Naive B cell (primary cell): ENCODE data around the gene TMEM74B. TPM values are rescaled to one million over a fixed set of nuclear protein-coding genes. Genes with fewer than 3 reads are reported as not detected.
"Not testable (repeated sequence)": the region's sequence is repeated elsewhere in the genome, so short reads cannot be mapped to it uniquely, and the experiment has no call there.

Experiments
- ATAC-seq, 2 donors: fragments of 150-1000 bp; cut with Tn5 transposase; 2 replicates each; pipeline ENCODE4 v1.10.0; 2021; ENCODE audit warnings: low read depth in 2 of 2, mild to moderate bottlenecking in 2 of 2, moderate library complexity in 2 of 2
- DNase-seq: peaks from one replicate; pipeline ENCODE4 v3.0.0; 2022
- H3K27ac Mint-ChIP-seq, 6 donors: one replicate each; pipeline ENCODE4 v1.8.0; 2020 to 2022; ENCODE audit warnings: mild to moderate bottlenecking in 6 of 6, mixed read lengths in 6 of 6, moderate library complexity in 5 of 6, inconsistent platforms in 2 of 6
- H3K27me3 Mint-ChIP-seq, 3 donors: one replicate each; pipeline ENCODE4 v1.8.0; 2021 to 2022; ENCODE audit warnings: mixed read lengths in 3 of 3, mild to moderate bottlenecking in 1 of 3
- H3K36me3 Mint-ChIP-seq, 2 donors: one replicate each; pipeline ENCODE4 v1.8.0; 2020 to 2022; ENCODE audit warnings: mixed read lengths in 2 of 2, inconsistent platforms in 1 of 2, mild to moderate bottlenecking in 1 of 2
- H3K4me1 Mint-ChIP-seq, 3 donors: one replicate each; pipeline ENCODE4 v1.8.0; 2020 to 2022; ENCODE audit warnings: mixed read lengths in 3 of 3, inconsistent platforms in 1 of 3, mild to moderate bottlenecking in 1 of 3, moderate library complexity in 1 of 3
- H3K4me3 Mint-ChIP-seq, 8 donors: one replicate each; pipeline ENCODE4 v1.8.0; 2020 to 2022; ENCODE audit warnings: mild to moderate bottlenecking in 8 of 8, mixed read lengths in 8 of 8, moderate library complexity in 8 of 8, inconsistent platforms in 2 of 8
- H3K9me3 Mint-ChIP-seq, 7 donors: one replicate each; pipeline ENCODE4 v1.8.0; 2020 to 2022; ENCODE audit warnings: mixed read lengths in 7 of 7, mild to moderate bottlenecking in 5 of 7, inconsistent platforms in 2 of 7, moderate library complexity in 1 of 7
- polyA plus RNA-seq, 6 donors: library from polyadenylated mRNA; unstranded; fragments of 300-500 nt; fragmentation: Illumina TruSeq; gene quantifications; one replicate each; pipeline ENCODE4 v1.2.3, GENCODE V29; 2021; ENCODE audit warnings: low read depth in 6 of 6

The TMEM74B gene
- not detected for polyA plus RNA-seq

GRCh38 chr20:1184638-1185315 lies at the start of gene TMEM74B:
Gene TMEM74B (minus strand): TSS chr20:1184981. CDS start chr20:1183801, 1,180 bp downstream.
- H3K36me3 Mint-ChIP-seq = no peaks in the 10 kb centered on the region
- peaks cover 0 to 2% (median 0%) of the 10 kb centered on the region in 7 donors for H3K9me3 Mint-ChIP-seq
- H3K27ac Mint-ChIP-seq = no peak within 1 kb of the TSS
- ATAC-seq (no peak), DNase-seq (no peak)
- peak within 1 kb of the TSS; percentile 37 to 83 (median 72) for H3K4me3 Mint-ChIP-seq
- H3K4me1 Mint-ChIP-seq = peaks cover 5 to 12% (median 7%) of the 10 kb centered on the region in 3 donors
- H3K27me3 Mint-ChIP-seq = peaks cover 24 to 44% (median 38%) of the 10 kb centered on the region in 3 donors

GRCh38 chr20:1232286-1233111 lies 47.7 kb upstream of the TMEM74B start:
- Mint-ChIP-seq H3K9me3 (no peaks in the 10 kb centered on the region), H3K27me3 (peaks cover 24 to 44% (median 32%) of the 10 kb centered on the region in 3 donors), H3K4me1 (no peaks in the 10 kb centered on the region), H3K27ac (no peak overlapping the region), H3K4me3 (no peak overlapping the region), H3K36me3 (no peaks in the 10 kb centered on the region)
- DNase-seq (no peak), ATAC-seq (no peak)

- ATAC-seq (no peak), DNase-seq (no peak)
- H3K4me1 Mint-ChIP-seq = peaks cover 3 to 13% (median 13%) of the 10 kb centered on the region in 3 donors
- no peak overlapping the region for H3K4me3 Mint-ChIP-seq
- no peaks in the 10 kb centered on the region for H3K36me3 Mint-ChIP-seq
- H3K27me3 Mint-ChIP-seq = peaks cover 21 to 33% (median 29%) of the 10 kb centered on the region in 3 donors
- H3K27ac Mint-ChIP-seq = no peak overlapping the region
- H3K9me3 Mint-ChIP-seq = peaks cover 0 to 6% (median 0%) of the 10 kb centered on the region in 7 donors
These were observed 44.8 kb upstream of the TMEM74B start for GRCh38 chr20:1229541-1229940.

GRCh38 chr20:1225783-1226654 lies 41.2 kb upstream of the TMEM74B start, which contains the start of gene RAD21L1:
Gene RAD21L1 (plus strand): TSS chr20:1226044. CDS start chr20:1228454, 2,410 bp downstream.
- Mint-ChIP-seq H3K36me3 (no peaks in the 10 kb centered on the region), H3K4me3 (peak within 1 kb of the TSS; percentile 69 to 91 (median 80)), H3K27me3 (peaks cover 18 to 53% (median 30%) of the 10 kb centered on the region in 3 donors), H3K4me1 (peaks cover 3 to 16% (median 13%) of the 10 kb centered on the region in 3 donors), H3K27ac (peak within 1 kb of the TSS in 1 of 6 donors; percentile 42), H3K9me3 (peaks cover 0 to 21% (median 8%) of the 10 kb centered on the region in 7 donors)
- peak; percentile 72 to 79 for ATAC-seq
- peak; percentile 41 for DNase-seq

GRCh38 chr20:1225263-1225782 lies 40.5 kb upstream of the TMEM74B start:
- Mint-ChIP-seq H3K9me3 (peaks cover 0 to 21% (median 8%) of the 10 kb centered on the region in 7 donors), H3K4me3 (peak overlapping the region; percentile 47 to 91 (median 71)), H3K4me1 (peaks cover 3 to 16% (median 13%) of the 10 kb centered on the region in 3 donors), H3K36me3 (no peaks in the 10 kb centered on the region), H3K27me3 (peaks cover 14 to 48% (median 24%) of the 10 kb centered on the region in 3 donors), H3K27ac (peak overlapping the region in 1 of 6 donors; percentile 42)
- DNase-seq = no peak
- peak; percentile 22 to 30 for ATAC-seq

- H3K27me3 Mint-ChIP-seq = peaks cover 8 to 45% (median 19%) of the 10 kb centered on the region in 3 donors
- peak overlapping the region in 6 of 8 donors; percentile 5 to 83 (median 48) for H3K4me3 Mint-ChIP-seq
- H3K27ac Mint-ChIP-seq = no peak overlapping the region
- ATAC-seq = no peak
- peaks cover 0 to 21% (median 8%) of the 10 kb centered on the region in 7 donors for H3K9me3 Mint-ChIP-seq
- H3K36me3 Mint-ChIP-seq = no peaks in the 10 kb centered on the region
- peaks cover 3 to 16% (median 13%) of the 10 kb centered on the region in 3 donors for H3K4me1 Mint-ChIP-seq
- DNase-seq = no peak
These were observed 39.6 kb upstream of the TMEM74B start for GRCh38 chr20:1224205-1224890.

GRCh38 chr20:1222750-1223149 lies 38.0 kb upstream of the TMEM74B start:
- H3K4me3 Mint-ChIP-seq, ATAC-seq, DNase-seq, H3K36me3 Mint-ChIP-seq, H3K27ac Mint-ChIP-seq: not testable (repeated sequence)
- peaks cover 3 to 53% (median 20%) of the 10 kb centered on the region in 3 donors for H3K27me3 Mint-ChIP-seq
- H3K4me1 Mint-ChIP-seq = peaks cover 3 to 16% (median 13%) of the 10 kb centered on the region in 3 donors
- H3K9me3 Mint-ChIP-seq = peaks cover 0 to 21% (median 8%) of the 10 kb centered on the region in 7 donors

- not testable (repeated sequence) for DNase-seq, H3K9me3 Mint-ChIP-seq, H3K27ac Mint-ChIP-seq, ATAC-seq, H3K4me3 Mint-ChIP-seq, H3K36me3 Mint-ChIP-seq, H3K4me1 Mint-ChIP-seq
- H3K27me3 Mint-ChIP-seq = peaks cover 21 to 70% (median 45%) of the 10 kb centered on the region in 3 donors
These were observed 32.0 kb upstream of the TMEM74B start for GRCh38 chr20:1216527-1217427.

GRCh38 chr20:1215386-1216170 lies 30.8 kb upstream of the TMEM74B start:
- Mint-ChIP-seq H3K27me3 (peaks cover 25 to 75% (median 57%) of the 10 kb centered on the region in 3 donors), H3K4me3 (no peak overlapping the region)

GRCh38 chr20:1214838-1215261 lies 30.1 kb upstream of the TMEM74B start:
- H3K4me1 Mint-ChIP-seq = peaks cover 0 to 6% (median 0%) of the 10 kb centered on the region in 3 donors
- peaks cover 30 to 81% (median 64%) of the 10 kb centered on the region in 3 donors for H3K27me3 Mint-ChIP-seq
- no peak overlapping the region for H3K27ac Mint-ChIP-seq
- DNase-seq (no peak), ATAC-seq (no peak)
- H3K9me3 Mint-ChIP-seq = no peaks in the 10 kb centered on the region
- no peak overlapping the region for H3K4me3 Mint-ChIP-seq
- no peaks in the 10 kb centered on the region for H3K36me3 Mint-ChIP-seq

More at GRCh38 chr20:1215386-1216170, 30.8 kb upstream of the TMEM74B start:
- Mint-ChIP-seq H3K36me3 (no peaks in the 10 kb centered on the region), H3K9me3 (no peaks in the 10 kb centered on the region), H3K27ac (no peak overlapping the region), H3K4me1 (peaks cover 0 to 6% (median 0%) of the 10 kb centered on the region in 3 donors)
- ATAC-seq (no peak), DNase-seq (no peak)
